Naive thymus-derived CD4-positive, alpha-beta T cell (primary cell): ENCODE data around the gene WDR70. TPM values are rescaled to one million over a fixed set of nuclear protein-coding genes. Genes with fewer than 3 reads are reported as not detected.
A peak's percentile ranks its signal among the peaks of the same experiment; 100 is the strongest.
"Not testable (repeated sequence)": the region's sequence is repeated elsewhere in the genome, so short reads cannot be mapped to it uniquely, and the experiment has no call there.

Experiments
- ATAC-seq: fragments of 150-1000 bp; cut with Tn5 transposase; 2 replicates; pipeline ENCODE4 v1.10.0; 2021; ENCODE audit warnings: mild to moderate bottlenecking, moderate library complexity
- CTCF ChIA-PET: fragments of 350-600 bp; sonication (Branson Sonifier 250); formaldehyde crosslinking; loops from one replicate; lab custom pipeline; 2021; ENCODE audit warnings: antibody characterized with exemption; lab: Charles Lee
- POLR2A ChIA-PET: fragments of 350-600 bp; sonication (Branson Sonifier 250); formaldehyde crosslinking; loops from one replicate; lab custom pipeline; 2021; ENCODE audit warnings: antibody characterized with exemption, inconsistent platforms; lab: Charles Lee
- DNase-seq, 9 donors: peaks; one replicate each; pipeline versions ENCODE4 v3.0.0 to v3.0.0-alpha.2; 2020 to 2022; ENCODE audit warnings: mixed read lengths in 1 of 9
- H3K27ac ChIP-seq: one replicate; pipeline ENCODE4 v1.7.0; 2013; ENCODE audit warnings: mild to moderate bottlenecking, low read depth, low read length, moderate library complexity
- H3K27me3 ChIP-seq, 2 donors: one replicate each; pipeline ENCODE4 v1.7.0; 2013; ENCODE audit warnings: low read length in 2 of 2, mild to moderate bottlenecking in 2 of 2, moderate library complexity in 2 of 2; ENCODE audit not compliant: control insufficient read depth in 2 of 2, insufficient read depth in 2 of 2
- H3K36me3 ChIP-seq, 3 experiments: 1 replicate in 2 of 3; 2 replicates in 1 of 3; pipeline ENCODE4 v1.7.0; 2013; ENCODE audit warnings: low read length in 3 of 3, mild to moderate bottlenecking in 3 of 3, moderate library complexity in 1 of 3; ENCODE audit not compliant: insufficient read depth in 3 of 3, control insufficient read depth in 2 of 3
- H3K4me1 ChIP-seq, 2 donors: one replicate each; pipeline ENCODE4 v1.7.0; 2013; ENCODE audit warnings: low read length in 2 of 2, mild to moderate bottlenecking in 2 of 2, moderate library complexity in 1 of 2; ENCODE audit not compliant: control insufficient read depth in 2 of 2, insufficient read depth in 2 of 2
- H3K4me3 ChIP-seq: 2 replicates; pipeline ENCODE4 v1.7.0; 2013; ENCODE audit warnings: mild to moderate bottlenecking, low read length
- H3K9me3 ChIP-seq, 3 experiments: 1 replicate in 2 of 3; 2 replicates in 1 of 3; pipeline ENCODE4 v1.7.0; 2013; ENCODE audit warnings: low read length in 3 of 3; ENCODE audit not compliant: control insufficient read depth in 2 of 3
- H3K27ac Mint-ChIP-seq, 9 donors: one replicate each; pipeline ENCODE4 v1.8.0; 2020 to 2022; ENCODE audit warnings: mixed read lengths in 9 of 9, mild to moderate bottlenecking in 8 of 9, moderate library complexity in 5 of 9, inconsistent platforms in 2 of 9
- H3K27me3 Mint-ChIP-seq, 5 donors: one replicate each; pipeline ENCODE4 v1.8.0; 2021 to 2022; ENCODE audit warnings: mixed read lengths in 5 of 5, mild to moderate bottlenecking in 1 of 5
- H3K36me3 Mint-ChIP-seq, 5 donors: one replicate each; pipeline ENCODE4 v1.8.0; 2020 to 2022; ENCODE audit warnings: mixed read lengths in 5 of 5, mild to moderate bottlenecking in 3 of 5, inconsistent platforms in 1 of 5
- H3K4me1 Mint-ChIP-seq, 7 donors: one replicate each; pipeline ENCODE4 v1.8.0; 2020 to 2022; ENCODE audit warnings: mixed read lengths in 7 of 7, mild to moderate bottlenecking in 3 of 7, inconsistent platforms in 1 of 7
- H3K4me3 Mint-ChIP-seq, 10 donors: one replicate each; pipeline ENCODE4 v1.8.0; 2020 to 2022; ENCODE audit warnings: mild to moderate bottlenecking in 10 of 10, mixed read lengths in 10 of 10, moderate library complexity in 6 of 10, inconsistent platforms in 2 of 10
- H3K9me3 Mint-ChIP-seq, 11 donors: one replicate each; pipeline ENCODE4 v1.8.0; 2020 to 2022; ENCODE audit warnings: mixed read lengths in 11 of 11, mild to moderate bottlenecking in 4 of 11, inconsistent platforms in 1 of 11, moderate library complexity in 1 of 11
- intact Hi-C, 2 donors: fragments of 100-400 bp; cut with micrococcal nuclease; formaldehyde crosslinking; loops; one replicate each; pipeline ENCODE4 v1.15.1; 2023
- polyA plus RNA-seq, 2 donors: library from polyadenylated mRNA; unstranded; fragments of 300-500 nt; fragmentation: Illumina TruSeq; gene quantifications; one replicate each; pipeline ENCODE4 v1.2.3, GENCODE V29; 2021
- total RNA-seq, 6 experiments: library from RNA in 5 of 6; stranded (reverse) in 5 of 6; gene quantifications; 1 replicate in 5 of 6; 2 replicates in 1 of 6; pipeline ENCODE4 v1.2.3 and lab custom pipeline; 2021 to 2026

The WDR70 gene
- total and polyA plus RNA-seq, 7 experiments from 2014 or later, result 17.7 to 41.4 (median 38.8) TPM

- DNase-seq, result no peak
Observed at GRCh38 chr5:37514946-37515345, 135.8 kb downstream of the WDR70 start.

GRCh38 chr5:37517686-37518085 is 138.6 kb downstream of the WDR70 start:
- CTCF ChIA-PET, result no interaction called here
- Histone ChIP-seq H3K9me3 (peaks cover 0 to 3% (median 0%) of the 10 kb centered on the region in 3 experiments), H3K36me3 (peaks cover 0 to 7% (median 0%) of the 10 kb centered on the region in 3 experiments), H3K27me3 (no peaks in the 10 kb centered on the region), H3K4me1 (no peaks in the 10 kb centered on the region), H3K27ac (no peak overlapping the region), H3K4me3 (no peak overlapping the region)
- no peak for ATAC-seq
- peaks cover 10 to 72% (median 61%) of the 10 kb centered on the region in 5 donors for H3K36me3 Mint-ChIP-seq
- intact Hi-C loops, result no loop called here
- peaks cover 0 to 13% (median 4%) of the 10 kb centered on the region in 11 donors for H3K9me3 Mint-ChIP-seq
- DNase-seq, result no peak
- no peaks in the 10 kb centered on the region for H3K27me3 Mint-ChIP-seq
- peaks cover 0 to 5% (median 0%) of the 10 kb centered on the region in 7 donors for H3K4me1 Mint-ChIP-seq
- no peak overlapping the region for H3K4me3 Mint-ChIP-seq
- H3K27ac Mint-ChIP-seq, result no peak overlapping the region
- POLR2A ChIA-PET, result no interaction called here

More at GRCh38 chr5:37514946-37515345, 135.8 kb downstream of the WDR70 start:
- intact Hi-C loops, result no loop called here
- ChIA-PET POLR2A (no interaction called here), CTCF (no interaction called here)
- peaks cover 10 to 80% (median 59%) of the 10 kb centered on the region in 5 donors for H3K36me3 Mint-ChIP-seq
- H3K9me3 Mint-ChIP-seq, result peaks cover 0 to 10% (median 4%) of the 10 kb centered on the region in 11 donors
- H3K4me1 ChIP-seq, result no peaks in the 10 kb centered on the region
- H3K4me3 Mint-ChIP-seq, result no peak overlapping the region
- H3K9me3 ChIP-seq, result peaks cover 0 to 3% (median 0%) of the 10 kb centered on the region in 3 experiments
- peaks cover 0 to 8% (median 0%) of the 10 kb centered on the region in 7 donors for H3K4me1 Mint-ChIP-seq
- no peaks in the 10 kb centered on the region for H3K27me3 ChIP-seq
- peaks cover 0 to 7% (median 0%) of the 10 kb centered on the region in 3 experiments for H3K36me3 ChIP-seq
- no peak for ATAC-seq
- H3K27ac ChIP-seq, result no peak overlapping the region
- no peak overlapping the region for H3K4me3 ChIP-seq
- H3K27ac Mint-ChIP-seq, result peak overlapping the region in 2 of 9 donors; percentile 2 to 17
- H3K27me3 Mint-ChIP-seq, result no peaks in the 10 kb centered on the region

- H3K36me3 ChIP-seq, DNase-seq, H3K4me1 ChIP-seq, H3K27me3 ChIP-seq, POLR2A ChIA-PET, H3K9me3 ChIP-seq, H3K4me1 Mint-ChIP-seq, H3K27me3 Mint-ChIP-seq, H3K27ac Mint-ChIP-seq, H3K27ac ChIP-seq, CTCF ChIA-PET, intact Hi-C loops, H3K4me3 Mint-ChIP-seq, H3K4me3 ChIP-seq, ATAC-seq: not testable (repeated sequence)
- H3K9me3 Mint-ChIP-seq, result peaks cover 0 to 13% (median 4%) of the 10 kb centered on the region in 11 donors
- peaks cover 7 to 67% (median 57%) of the 10 kb centered on the region in 5 donors for H3K36me3 Mint-ChIP-seq
Observed at GRCh38 chr5:37518356-37518755, 139.2 kb downstream of the WDR70 start.

- no peak overlapping the region for H3K4me3 ChIP-seq
- Mint-ChIP-seq H3K9me3 (peaks cover 0 to 15% (median 8%) of the 10 kb centered on the region in 11 donors), H3K4me1 (no peaks in the 10 kb centered on the region), H3K4me3 (no peak overlapping the region), H3K27ac (no peak overlapping the region), H3K36me3 (peaks cover 10 to 69% (median 59%) of the 10 kb centered on the region in 5 donors), H3K27me3 (no peaks in the 10 kb centered on the region)
- H3K27ac ChIP-seq, result no peak overlapping the region
- no peak for DNase-seq
- intact Hi-C loops, result no loop called here
- ChIA-PET CTCF (no interaction called here), POLR2A (no interaction called here)
- peaks cover 0 to 3% (median 0%) of the 10 kb centered on the region in 3 experiments for H3K9me3 ChIP-seq
- ATAC-seq, result no peak
- no peaks in the 10 kb centered on the region for H3K27me3 ChIP-seq
- H3K36me3 ChIP-seq, result peaks cover 0 to 7% (median 0%) of the 10 kb centered on the region in 3 experiments
- no peaks in the 10 kb centered on the region for H3K4me1 ChIP-seq
Observed at GRCh38 chr5:37519304-37519703, 140.2 kb downstream of the WDR70 start.

- CTCF ChIA-PET, result no interaction called here
Observed at GRCh38 chr5:37519807-37520206, 140.7 kb downstream of the WDR70 start.

GRCh38 chr5:37520811-37521210 is 141.7 kb downstream of the WDR70 start:
- Mint-ChIP-seq H3K9me3 (peaks cover 0 to 28% (median 15%) of the 10 kb centered on the region in 11 donors), H3K27me3 (no peaks in the 10 kb centered on the region), H3K4me3 (no peak overlapping the region), H3K27ac (no peak overlapping the region), H3K4me1 (no peaks in the 10 kb centered on the region), H3K36me3 (peaks cover 10 to 54% (median 49%) of the 10 kb centered on the region in 5 donors)
- H3K9me3 ChIP-seq, result peaks cover 0 to 3% (median 0%) of the 10 kb centered on the region in 3 experiments
- POLR2A ChIA-PET, result no interaction called here
- intact Hi-C loops, result no loop called here
- CTCF ChIA-PET, result no interaction called here
- DNase-seq, result no peak
- no peaks in the 10 kb centered on the region for H3K27me3 ChIP-seq
- peaks cover 0 to 7% (median 0%) of the 10 kb centered on the region in 3 experiments for H3K36me3 ChIP-seq
- ATAC-seq, result no peak
- no peak overlapping the region for H3K4me3 ChIP-seq
- no peaks in the 10 kb centered on the region for H3K4me1 ChIP-seq
- H3K27ac ChIP-seq, result no peak overlapping the region

More at GRCh38 chr5:37519807-37520206, 140.7 kb downstream of the WDR70 start:
- Mint-ChIP-seq H3K4me1 (no peaks in the 10 kb centered on the region), H3K9me3 (peaks cover 0 to 20% (median 9%) of the 10 kb centered on the region in 11 donors), H3K4me3 (no peak overlapping the region), H3K36me3 (peaks cover 10 to 64% (median 59%) of the 10 kb centered on the region in 5 donors), H3K27me3 (no peaks in the 10 kb centered on the region), H3K27ac (no peak overlapping the region)
- intact Hi-C loops, result no loop called here
- Histone ChIP-seq H3K9me3 (peaks cover 0 to 3% (median 0%) of the 10 kb centered on the region in 3 experiments), H3K4me1 (no peaks in the 10 kb centered on the region), H3K27me3 (no peaks in the 10 kb centered on the region), H3K36me3 (peaks cover 0 to 7% (median 0%) of the 10 kb centered on the region in 3 experiments), H3K27ac (no peak overlapping the region), H3K4me3 (no peak overlapping the region)
- ATAC-seq, result no peak
- POLR2A ChIA-PET, result no interaction called here
- DNase-seq, result no peak
